DOHH2 (cell line): Measurements from ENCODE around the gene KIF13A.

Experiments
- CTCF ChIP-seq: fragments of 200-600 bp; sonication (generic); IDR thresholded peaks from one replicate; pipeline ENCODE4 v1.5.1; 2014; ENCODE audit warnings: antibody characterized with exemption, mild to moderate bottlenecking, low read depth, low read length; ENCODE audit not compliant: poor library complexity, severe bottlenecking
- EZH2phosphoT487 ChIP-seq: fragments of 200-600 bp; sonication (generic); IDR thresholded peaks from 2 replicates; pipeline ENCODE4 v1.6.1; 2017; ENCODE audit warnings: borderline replicate concordance, mild to moderate bottlenecking, antibody characterized with exemption, low read length, moderate library complexity, mixed read lengths

- TF ChIP-seq CTCF: no peak
- no peak for TF ChIP-seq EZH2phosphoT487
Measured at GRCh38 chr6:18016133-18016532, 28.7 kb upstream of the KIF13A start.
